ENCODE measurements around the gene SLC39A3.

DNA sequence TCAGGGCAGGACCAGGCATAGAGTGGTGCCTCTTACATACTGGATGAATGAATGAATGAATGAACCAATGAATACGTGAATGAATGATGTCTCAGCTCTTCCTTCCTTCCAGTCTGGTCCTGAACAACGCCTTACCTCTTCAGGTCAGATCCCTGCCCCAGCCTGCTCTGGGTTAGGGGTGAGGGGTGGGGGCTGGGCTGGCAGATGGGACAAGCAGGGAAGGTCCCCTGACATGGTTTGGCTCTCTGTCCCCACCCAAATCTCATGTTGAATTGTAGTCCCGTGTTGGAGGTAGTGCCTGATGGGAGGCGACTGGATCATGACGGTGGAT is 28.0 kb downstream of the SLC39A3 start:
- TF ChIP-seq POLR2A (IDR thresholded peaks at IDR 0.05), result no peak
- no peak for TF ChIP-seq CTCF (IDR thresholded peaks at IDR 0.05)
